Measurements from ENCODE around the gene STX1A.

Gene STX1A

GRCh38 chr7:73718905-73719805, at the start of gene STX1A:
TSS of gene STX1A (minus strand) at chr7:73719669. CDS start at chr7:73719631, 38 bp downstream.
- peak; percentile 58 for DNase-seq (ENCODE audit: low read depth)

GRCh38 chr7:73768641-73769480, 49.4 kb upstream of the STX1A start:
- DNase-seq (ENCODE audit: low read depth) = no peak

GRCh38 chr7:73766556-73767229, 47.2 kb upstream of the STX1A start:
- DNase-seq (ENCODE audit: low read depth) = no peak

GRCh38 chr7:73762659-73762999, 43.2 kb upstream of the STX1A start:
- DNase-seq (ENCODE audit: low read depth) = no peak

- no peak for DNase-seq (ENCODE audit: low read depth)
These were observed 42.6 kb upstream of the STX1A start for GRCh38 chr7:73761854-73762658.

GRCh38 chr7:73758581-73759138, 39.2 kb upstream of the STX1A start:
- DNase-seq (ENCODE audit: low read depth) = no peak

GRCh38 chr7:73749931-73750776, 30.7 kb upstream of the STX1A start:
- no peak for DNase-seq (ENCODE audit: low read depth)

GRCh38 chr7:73746378-73746777, 26.9 kb upstream of the STX1A start:
- DNase-seq (ENCODE audit: low read depth) = no peak

- DNase-seq (ENCODE audit: low read depth) = no peak
These were observed 23.5 kb upstream of the STX1A start for GRCh38 chr7:73742753-73743641.

- DNase-seq (ENCODE audit: low read depth) = no peak
These were observed 22.9 kb upstream of the STX1A start for GRCh38 chr7:73742338-73742752.

GRCh38 chr7:73741600-73741999, 22.1 kb upstream of the STX1A start:
- no peak for DNase-seq (ENCODE audit: low read depth)

GRCh38 chr7:73740771-73741170, 21.3 kb upstream of the STX1A start:
- no peak for DNase-seq (ENCODE audit: low read depth)

- no peak for DNase-seq (ENCODE audit: low read depth)
These were observed 20.7 kb upstream of the STX1A start for GRCh38 chr7:73740212-73740611.

- no peak for DNase-seq (ENCODE audit: low read depth)
These were observed 19.9 kb upstream of the STX1A start for GRCh38 chr7:73739387-73739767.

GRCh38 chr7:73738612-73739386, 19.3 kb upstream of the STX1A start, which contains the start of gene ABHD11:
TSS of gene ABHD11 (minus strand) at chr7:73738802. CDS start at chr7:73738770, 32 bp downstream.
- DNase-seq (ENCODE audit: low read depth) = peak; percentile 97

GRCh38 chr7:73738220-73738611, 18.7 kb upstream of the STX1A start:
- peak; percentile 52 for DNase-seq (ENCODE audit: low read depth)

- no peak for DNase-seq (ENCODE audit: low read depth)
These were observed 18.2 kb upstream of the STX1A start for GRCh38 chr7:73737491-73738219.

- no peak for DNase-seq (ENCODE audit: low read depth)
These were observed 17.4 kb upstream of the STX1A start for GRCh38 chr7:73736885-73737284.
